Endothelial cell of umbilical vein (primary cell): ENCODE results near the gene NLRC3. TPM values are rescaled to one million over a fixed set of nuclear protein-coding genes. Genes with fewer than 3 reads are reported as not detected.
"Not testable (repeated sequence)": the region's sequence is repeated elsewhere in the genome, so short reads cannot be mapped to it uniquely, and the experiment has no call there.

Experiments used
- BruUV-seq: library from RNA; stranded (reverse); fragments of 400-500 nt; replicated peaks from 2 replicates; lab custom pipeline; 2021; lab: Mats Ljungman, UMichigan
- CTCF ChIA-PET: fragments of 300-600, 350-600 bp; sonication (Branson Sonifier 250); formaldehyde crosslinking; loops from one replicate; lab custom pipeline; 2021; ENCODE audit warnings: antibody characterized with exemption, inconsistent platforms; lab: Charles Lee
- POLR2A ChIA-PET: fragments of 300-600, 350-600 bp; sonication (Branson Sonifier 250); formaldehyde crosslinking; loops from one replicate; lab custom pipeline; 2021; ENCODE audit warnings: antibody characterized with exemption, inconsistent platforms; lab: Charles Lee
- DNase-seq: peaks from one replicate; pipeline ENCODE4 v3.0.0-alpha.2; 2011; ENCODE audit warnings: low read depth, low spot score
- FAIRE-seq: peaks from 2 replicates; lab custom pipeline; 2011; peaks lifted over from hg19 to GRCh38; lab: Jason Lieb, UNC
- H2AFZ ChIP-seq: 2 replicates; pipeline ENCODE4 v1.6.0; 2012; ENCODE audit warnings: low read depth, low read length, control low read depth, inconsistent platforms
- H3K27ac ChIP-seq: 2 replicates; pipeline ENCODE4 v1.5.1; 2011; ENCODE audit warnings: low read depth, mild to moderate bottlenecking, control low read depth, low read length, moderate library complexity; ENCODE audit not compliant: insufficient read depth
- H3K27me3 ChIP-seq, 2 experiments: 2 replicates each; pipeline versions ENCODE4 v1.6.0 to v1.6.1; 2011; ENCODE audit warnings: low read length in 2 of 2, mixed read lengths in 1 of 2; ENCODE audit not compliant: control insufficient read depth in 2 of 2, insufficient read depth in 2 of 2
- H3K36me3 ChIP-seq, 2 experiments: 2 replicates in 1 of 2; 3 replicates in 1 of 2; pipeline ENCODE4 v1.5.1; 2011; ENCODE audit warnings: low read length in 2 of 2, mild to moderate bottlenecking in 1 of 2, moderate library complexity in 1 of 2; ENCODE audit not compliant: control insufficient read depth in 2 of 2, insufficient read depth in 2 of 2; ENCODE audit errors: extremely low read depth in 1 of 2
- H3K4me1 ChIP-seq: 3 replicates; pipeline ENCODE4 v1.5.1; 2011; ENCODE audit warnings: mild to moderate bottlenecking, low read length; ENCODE audit not compliant: control insufficient read depth, insufficient read depth; ENCODE audit errors: extremely low read depth
- H3K4me2 ChIP-seq: 2 replicates; pipeline ENCODE4 v1.6.1; 2011; ENCODE audit warnings: low read length, control low read depth, mixed read lengths; ENCODE audit not compliant: insufficient read depth
- H3K4me3 ChIP-seq, 3 experiments: fragments of 200-600 bp in 1 of 3; sonication (generic), shearing (Covaris generic) in 1 of 3; replicated peaks in 1 of 3; 2 replicates each; pipeline ENCODE4 v1.5.1; 2011 to 2016; ENCODE audit warnings: control low read depth in 3 of 3, low read length in 3 of 3, mild to moderate bottlenecking in 2 of 3, inconsistent platforms in 1 of 3, low read depth in 1 of 3, moderate library complexity in 1 of 3; ENCODE audit not compliant: insufficient read depth in 1 of 3
- H3K79me2 ChIP-seq: 2 replicates; pipeline ENCODE4 v1.6.0; 2012; ENCODE audit warnings: low read length, inconsistent platforms; ENCODE audit not compliant: control insufficient read depth, insufficient read depth
- H3K9ac ChIP-seq: replicated peaks from 2 replicates; pipeline ENCODE3; 2011; ENCODE audit warnings: low read length, control low read depth; ENCODE audit not compliant: insufficient read depth; ENCODE audit errors: extremely low read depth
- H3K9me1 ChIP-seq: replicated peaks from 3 replicates; pipeline ENCODE4 v1.6.0; 2011; ENCODE audit warnings: mild to moderate bottlenecking, low read length; ENCODE audit not compliant: control insufficient read depth, insufficient read depth; ENCODE audit errors: extremely low read depth
- H3K9me3 ChIP-seq: replicated peaks from 2 replicates; pipeline ENCODE4 v1.5.1; 2012; ENCODE audit warnings: low read length, inconsistent platforms; ENCODE audit not compliant: control insufficient read depth, insufficient read depth
- H4K20me1 ChIP-seq: replicated peaks from 2 replicates; pipeline ENCODE3; 2011; ENCODE audit warnings: mild to moderate bottlenecking, low read length; ENCODE audit not compliant: control insufficient read depth, insufficient read depth; ENCODE audit errors: extremely low read depth
- EZH2 ChIP-seq: IDR thresholded peaks from 2 replicates; pipeline ENCODE4 v1.6.1; 2012; ENCODE audit warnings: borderline replicate concordance, low read depth, mild to moderate bottlenecking, moderate library complexity, low read length, inconsistent platforms; ENCODE audit not compliant: severe bottlenecking
- FOS ChIP-seq: IDR thresholded peaks from 2 replicates; pipeline ENCODE4 v1.6.1; 2011; ENCODE audit warnings: mild to moderate bottlenecking, low read length, moderate library complexity, borderline replicate concordance; ENCODE audit not compliant: insufficient read depth
- GATA2 ChIP-seq: IDR thresholded peaks from 2 replicates; pipeline ENCODE4 v1.7.0; 2011; ENCODE audit warnings: low read depth, mild to moderate bottlenecking, moderate library complexity, mixed read lengths, low read length; ENCODE audit not compliant: insufficient read length, insufficient read depth
- JUN ChIP-seq: IDR thresholded peaks from 2 replicates; pipeline ENCODE4 v1.6.1; 2011; ENCODE audit warnings: borderline replicate concordance, low read depth; ENCODE audit not compliant: insufficient read length, insufficient read depth
- MAX ChIP-seq: IDR thresholded peaks from 2 replicates; pipeline ENCODE4 v1.6.1; 2011; ENCODE audit not compliant: insufficient read depth, insufficient read length
- MYC ChIP-seq: IDR thresholded peaks from one replicate; pipeline ENCODE4 v1.6.1; 2011; ENCODE audit warnings: mild to moderate bottlenecking, low read depth, low read length
- POLR2A ChIP-seq: IDR thresholded peaks from 2 replicates; pipeline ENCODE4 v1.6.1; 2012; ENCODE audit warnings: low read depth, mild to moderate bottlenecking, control low read depth, low read length
- POLR2AphosphoS5 ChIP-seq: IDR thresholded peaks from 2 replicates; pipeline ENCODE4 v1.6.1; 2012; ENCODE audit warnings: low read depth, mild to moderate bottlenecking, control low read depth, low read length, moderate library complexity; ENCODE audit not compliant: insufficient read depth
- dilution Hi-C: fragments of 300-500 bp; cut with MboI; formaldehyde crosslinking; loops from one replicate; pipeline ENCODE4 v1.15.0; 2019; ENCODE audit warnings: low sequenced_read_pairs; ENCODE audit not compliant: extremely low pct_ligation_motif_present
- intact Hi-C: fragments of 100-400 bp; cut with micrococcal nuclease; formaldehyde crosslinking; loops from one replicate; pipeline ENCODE4 v1.10.0; 2022
- polyA plus RNA-seq, 4 experiments: library from polyadenylated mRNA; depleted of rRNA in 3 of 4; stranded (reverse) in 3 of 4; unstranded in 1 of 4; fragments of >200 nt; gene quantifications; 2 replicates each; pipeline versions ENCODE4 v1.2.1 to v1.2.3, GENCODE V29; 2011 to 2012; ENCODE audit warnings: missing spikeins in 1 of 4
- total RNA-seq: library from RNA; stranded (reverse); gene quantifications from 2 replicates; pipeline ENCODE4 v1.2.3, GENCODE V29; 2021
- TF ChIP-seq, protein P1 (sequence below), 2 donors: IDR thresholded peaks; 1 replicate in 1 of 2; 2 replicates in 1 of 2; pipeline ENCODE4 v1.5.1; 2011; ENCODE audit warnings: low read length in 2 of 2, mild to moderate bottlenecking in 2 of 2, moderate library complexity in 2 of 2, control low read depth in 1 of 2, inconsistent platforms in 1 of 2, low read depth in 1 of 2; ENCODE audit not compliant: insufficient read depth in 1 of 2; ENCODE audit errors: extremely low read depth in 1 of 2

Gene NLRC3
- total and polyA plus RNA-seq, 2 donors (not counting 3 experiments of a cell fraction or from before 2014, with no cell fraction given): 0.84 to 3.4 TPM

DNA sequence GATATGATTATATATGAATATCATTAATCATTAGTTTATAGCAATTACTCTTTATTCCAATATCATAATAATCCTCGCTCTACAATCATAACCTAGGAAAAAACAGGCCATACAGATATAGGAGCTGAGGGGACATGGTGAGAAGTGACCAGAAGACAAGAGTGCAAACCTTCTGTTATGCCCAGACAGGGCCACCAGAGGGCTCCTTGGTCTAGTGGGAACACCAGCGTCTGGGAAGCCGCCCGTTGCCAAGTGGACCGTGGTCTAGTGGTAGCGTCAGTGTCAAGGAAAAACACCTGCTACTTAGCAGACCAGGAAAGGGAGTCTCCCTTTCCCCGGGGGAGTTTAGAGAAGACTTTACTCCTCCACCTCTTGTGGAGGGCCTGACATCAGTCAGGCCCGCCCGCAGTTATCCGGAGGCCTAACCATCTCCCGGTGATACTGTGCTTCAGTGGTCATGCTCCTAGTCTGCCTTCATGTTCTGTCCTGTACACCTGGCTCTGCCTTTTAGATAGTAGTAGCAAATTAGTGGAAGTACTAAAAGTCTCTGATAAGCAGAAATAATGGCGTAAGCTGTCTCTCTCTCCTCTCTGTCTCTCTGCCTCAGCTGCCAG lies 49.9 kb downstream of the NLRC3 start:
- H3K4me2 ChIP-seq, H2AFZ ChIP-seq, H3K79me2 ChIP-seq, H4K20me1 ChIP-seq, H3K4me3 ChIP-seq, H3K27me3 ChIP-seq, BruUV-seq, intact Hi-C loops, POLR2A ChIA-PET, H3K27ac ChIP-seq, H3K9me1 ChIP-seq, dilution Hi-C loops, H3K4me1 ChIP-seq, H3K9me3 ChIP-seq, H3K9ac ChIP-seq: not testable (repeated sequence)
- H3K36me3 ChIP-seq: peaks cover 0 to 21% of the 10 kb centered on the region in 2 experiments
- TF ChIP-seq, protein P1, sequence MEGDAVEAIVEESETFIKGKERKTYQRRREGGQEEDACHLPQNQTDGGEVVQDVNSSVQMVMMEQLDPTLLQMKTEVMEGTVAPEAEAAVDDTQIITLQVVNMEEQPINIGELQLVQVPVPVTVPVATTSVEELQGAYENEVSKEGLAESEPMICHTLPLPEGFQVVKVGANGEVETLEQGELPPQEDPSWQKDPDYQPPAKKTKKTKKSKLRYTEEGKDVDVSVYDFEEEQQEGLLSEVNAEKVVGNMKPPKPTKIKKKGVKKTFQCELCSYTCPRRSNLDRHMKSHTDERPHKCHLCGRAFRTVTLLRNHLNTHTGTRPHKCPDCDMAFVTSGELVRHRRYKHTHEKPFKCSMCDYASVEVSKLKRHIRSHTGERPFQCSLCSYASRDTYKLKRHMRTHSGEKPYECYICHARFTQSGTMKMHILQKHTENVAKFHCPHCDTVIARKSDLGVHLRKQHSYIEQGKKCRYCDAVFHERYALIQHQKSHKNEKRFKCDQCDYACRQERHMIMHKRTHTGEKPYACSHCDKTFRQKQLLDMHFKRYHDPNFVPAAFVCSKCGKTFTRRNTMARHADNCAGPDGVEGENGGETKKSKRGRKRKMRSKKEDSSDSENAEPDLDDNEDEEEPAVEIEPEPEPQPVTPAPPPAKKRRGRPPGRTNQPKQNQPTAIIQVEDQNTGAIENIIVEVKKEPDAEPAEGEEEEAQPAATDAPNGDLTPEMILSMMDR (IDR thresholded peaks at IDR 0.05; ENCODE audit: extremely low read depth in 1 of 2, insufficient read depth in 1 of 2, low read depth in 1 of 2, low read length in 2 of 2): peak; percentile 33 to 66
- FAIRE-seq: peak; percentile 86
- CTCF ChIA-PET: interaction anchor here (1.0 to 1.9 kb wide), 7 partner anchors 9 to 173 kb away, joined by 3 to 8 read pairs (median 3); partner anchors contain the start of gene SLX4
- peak; percentile 40 for DNase-seq

DNA sequence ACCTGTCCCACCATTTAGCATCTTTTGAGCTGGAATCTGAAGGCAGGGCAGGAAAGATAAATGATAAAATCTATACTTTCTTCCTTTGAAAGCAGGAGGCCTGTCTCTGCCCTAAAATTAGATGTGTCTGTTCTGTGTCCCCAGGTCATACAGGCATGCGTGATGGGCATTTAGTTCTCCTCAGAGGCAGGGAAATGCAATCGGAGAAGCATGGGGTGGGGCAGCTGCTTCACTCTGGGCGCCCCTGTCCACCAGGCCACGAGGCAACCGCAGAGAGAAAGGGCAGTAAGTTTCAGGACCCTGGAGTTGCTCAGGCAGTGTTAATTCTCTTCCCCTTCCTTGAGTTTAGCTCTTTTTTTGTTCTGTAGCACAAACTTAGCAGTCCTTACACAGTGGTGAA lies 51.3 kb downstream of the NLRC3 start:
- no peaks in the 10 kb centered on the region for H3K9me1 ChIP-seq
- H3K79me2 ChIP-seq: no peaks in the 10 kb centered on the region
- no peak overlapping the region for H3K9ac ChIP-seq
- H3K27me3 ChIP-seq: no peaks in the 10 kb centered on the region
- peaks cover 0 to 21% of the 10 kb centered on the region in 2 experiments for H3K36me3 ChIP-seq
- H3K9me3 ChIP-seq: no peaks in the 10 kb centered on the region
- no peak overlapping the region for H3K4me2 ChIP-seq
- DNase-seq (no peak), FAIRE-seq (no peak)
- no peak overlapping the region for H2AFZ ChIP-seq
- H3K27ac ChIP-seq: no peak overlapping the region
- BruUV-seq: no TSS peak
- POLR2A ChIA-PET: no interaction called here
- no peak overlapping the region for H3K4me3 ChIP-seq
- dilution Hi-C loops: no loop called here
- no peaks in the 10 kb centered on the region for H4K20me1 ChIP-seq
- no peaks in the 10 kb centered on the region for H3K4me1 ChIP-seq
- intact Hi-C loops: no loop called here
- CTCF ChIA-PET: interaction anchor here (1.5 to 1.9 kb wide), 3 partner anchors 10 to 164 kb away, joined by 5 to 8 read pairs (median 6); no protein-coding TSS in a partner anchor
- TF ChIP-seq GATA2 (no peak), POLR2AphosphoS5 (no peak), EZH2 (no peak), FOS (no peak), POLR2A (no peak), JUN (no peak), MYC (no peak), MAX (no peak)
- TF ChIP-seq, protein P1 (IDR thresholded peaks at IDR 0.05; ENCODE audit: extremely low read depth in 1 of 2, insufficient read depth in 1 of 2, low read depth in 1 of 2, low read length in 2 of 2): no peak
